ENCODE measurements around the gene PLB1.

PLB1 gene

GRCh38 chr2:28668880-28669279, 173.0 kb downstream of the PLB1 start:
- Histone ChIP-seq H3K36me3 (ENCODE audit: insufficient read depth, low read length) (no peaks in the 10 kb centered on the region), H3K27ac (ENCODE audit: low read length) (no peak overlapping the region), H3K27me3 (ENCODE audit: insufficient read depth, low read length, poor library complexity) (no peaks in the 10 kb centered on the region), H4K20me1 (ENCODE audit: insufficient read depth, low read length) (no peaks in the 10 kb centered on the region), H3K4me1 (ENCODE audit: insufficient read depth, low read length) (no peaks in the 10 kb centered on the region), H2AFZ (ENCODE audit: low read depth, low read length) (no peak overlapping the region), H3K79me2 (ENCODE audit: insufficient read depth, low read length) (no peaks in the 10 kb centered on the region), H3K4me2 (ENCODE audit: insufficient read depth, low read length) (no peak overlapping the region), H3K9me3 (ENCODE audit: insufficient read depth, low read length, severe bottlenecking) (peaks cover 4% of the 10 kb centered on the region), H3K9ac (ENCODE audit: low read depth, low read length) (no peak overlapping the region), H3K4me3 (ENCODE audit: low read depth in 1 of 2, low read length in 2 of 2) (no peak overlapping the region)
- DNase-seq (no peak), ATAC-seq (ENCODE audit: insufficient read depth, low read depth) (no peak)
- TF ChIP-seq, protein P1, sequence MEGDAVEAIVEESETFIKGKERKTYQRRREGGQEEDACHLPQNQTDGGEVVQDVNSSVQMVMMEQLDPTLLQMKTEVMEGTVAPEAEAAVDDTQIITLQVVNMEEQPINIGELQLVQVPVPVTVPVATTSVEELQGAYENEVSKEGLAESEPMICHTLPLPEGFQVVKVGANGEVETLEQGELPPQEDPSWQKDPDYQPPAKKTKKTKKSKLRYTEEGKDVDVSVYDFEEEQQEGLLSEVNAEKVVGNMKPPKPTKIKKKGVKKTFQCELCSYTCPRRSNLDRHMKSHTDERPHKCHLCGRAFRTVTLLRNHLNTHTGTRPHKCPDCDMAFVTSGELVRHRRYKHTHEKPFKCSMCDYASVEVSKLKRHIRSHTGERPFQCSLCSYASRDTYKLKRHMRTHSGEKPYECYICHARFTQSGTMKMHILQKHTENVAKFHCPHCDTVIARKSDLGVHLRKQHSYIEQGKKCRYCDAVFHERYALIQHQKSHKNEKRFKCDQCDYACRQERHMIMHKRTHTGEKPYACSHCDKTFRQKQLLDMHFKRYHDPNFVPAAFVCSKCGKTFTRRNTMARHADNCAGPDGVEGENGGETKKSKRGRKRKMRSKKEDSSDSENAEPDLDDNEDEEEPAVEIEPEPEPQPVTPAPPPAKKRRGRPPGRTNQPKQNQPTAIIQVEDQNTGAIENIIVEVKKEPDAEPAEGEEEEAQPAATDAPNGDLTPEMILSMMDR (IDR thresholded peaks at IDR 0.05; ENCODE audit: borderline replicate concordance, extremely low read depth, low read length, poor library complexity, severe bottlenecking), result no peak
- TF ChIP-seq EZH2 (IDR thresholded peaks at IDR 0.05; ENCODE audit: borderline replicate concordance, low read depth, low read length, severe bottlenecking), result no peak

- ATAC-seq (ENCODE audit: insufficient read depth, low read depth), result no peak
- Histone ChIP-seq H3K27ac (ENCODE audit: low read length) (no peak overlapping the region), H4K20me1 (ENCODE audit: insufficient read depth, low read length) (no peaks in the 10 kb centered on the region), H3K36me3 (ENCODE audit: insufficient read depth, low read length) (no peaks in the 10 kb centered on the region), H3K4me2 (ENCODE audit: insufficient read depth, low read length) (no peak overlapping the region), H3K79me2 (ENCODE audit: insufficient read depth, low read length) (no peaks in the 10 kb centered on the region), H3K9me3 (ENCODE audit: insufficient read depth, low read length, severe bottlenecking) (peaks cover 4% of the 10 kb centered on the region), H3K9ac (ENCODE audit: low read depth, low read length) (no peak overlapping the region), H3K4me3 (ENCODE audit: low read depth in 1 of 2, low read length in 2 of 2) (no peak overlapping the region), H3K4me1 (ENCODE audit: insufficient read depth, low read length) (no peaks in the 10 kb centered on the region), H3K27me3 (ENCODE audit: insufficient read depth, low read length, poor library complexity) (no peaks in the 10 kb centered on the region), H2AFZ (ENCODE audit: low read depth, low read length) (no peak overlapping the region)
- no peak for DNase-seq
- TF ChIP-seq, protein P1 (IDR thresholded peaks at IDR 0.05; ENCODE audit: borderline replicate concordance, extremely low read depth, low read length, poor library complexity, severe bottlenecking), result no peak
- no peak for TF ChIP-seq EZH2 (IDR thresholded peaks at IDR 0.05; ENCODE audit: borderline replicate concordance, low read depth, low read length, severe bottlenecking)
Observed at GRCh38 chr2:28670856-28671255, 175.0 kb downstream of the PLB1 start.

GRCh38 chr2:28673338-28673737, 177.5 kb downstream of the PLB1 start:
- TF ChIP-seq, protein P1 (IDR thresholded peaks at IDR 0.05; ENCODE audit: borderline replicate concordance, extremely low read depth, low read length, poor library complexity, severe bottlenecking), result no peak
- Histone ChIP-seq H3K9me3 (ENCODE audit: insufficient read depth, low read length, severe bottlenecking) (peaks cover 4% of the 10 kb centered on the region), H3K4me2 (ENCODE audit: insufficient read depth, low read length) (no peak overlapping the region), H4K20me1 (ENCODE audit: insufficient read depth, low read length) (no peaks in the 10 kb centered on the region), H3K36me3 (ENCODE audit: insufficient read depth, low read length) (no peaks in the 10 kb centered on the region), H3K79me2 (ENCODE audit: insufficient read depth, low read length) (no peaks in the 10 kb centered on the region), H3K27me3 (ENCODE audit: insufficient read depth, low read length, poor library complexity) (no peaks in the 10 kb centered on the region), H3K4me3 (ENCODE audit: low read depth in 1 of 2, low read length in 2 of 2) (no peak overlapping the region), H2AFZ (ENCODE audit: low read depth, low read length) (no peak overlapping the region), H3K9ac (ENCODE audit: low read depth, low read length) (no peak overlapping the region), H3K27ac (ENCODE audit: low read length) (no peak overlapping the region), H3K4me1 (ENCODE audit: insufficient read depth, low read length) (no peaks in the 10 kb centered on the region)
- ATAC-seq (ENCODE audit: insufficient read depth, low read depth), result no peak
- DNase-seq, result no peak

All from DND-41 (cell line).